ENCODE measurements around the gene APBB2. TPM values are rescaled to one million over a fixed set of nuclear protein-coding genes. Genes with fewer than 3 reads are reported as not detected.

The APBB2 gene
- total and polyA plus RNA-seq, 2 of the 8 experiments (the other 6 are each of a cell fraction or from before 2014, with no cell fraction given), result 58.7 to 59.4 TPM

DNA sequence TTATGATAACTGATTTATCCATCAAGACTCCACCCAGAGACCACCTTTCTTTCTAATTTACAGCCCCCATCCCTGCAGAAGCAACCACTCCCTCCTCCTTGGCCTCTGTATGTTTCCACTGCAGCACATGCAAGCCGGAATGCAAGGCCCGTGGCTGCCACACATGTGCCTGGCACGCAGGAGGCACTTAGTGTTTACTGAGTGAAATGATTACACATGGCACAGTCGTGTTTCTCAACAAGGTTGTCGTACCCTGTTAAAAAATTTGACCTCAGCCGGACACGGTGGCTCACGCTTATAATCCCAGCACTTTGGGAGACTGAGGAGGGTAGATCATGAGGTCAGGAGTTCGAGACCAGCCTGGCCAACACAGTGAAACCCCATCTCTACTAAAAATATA is 104.3 kb downstream of the APBB2 start:
- FAIRE-seq (no peak), DNase-seq (ENCODE audit: low read depth in 1 of 2, low spot score in 2 of 2) (no peak)
- Histone ChIP-seq H2BK12ac (ENCODE audit: low read depth, low read length) (no peak overlapping the region), H3K79me1 (ENCODE audit: low read depth, low read length) (no peaks in the 10 kb centered on the region; the same call in 1 of the 2 replicates), H3K4ac (replicated peaks; ENCODE audit: insufficient read length, low read depth, low read length) (no peak overlapping the region), H3K36me3 (ENCODE audit: control insufficient read depth in 2 of 4, insufficient read depth in 4 of 4, low read length in 3 of 4) (0 out of 8 replicates have a peak, but pooled peaks cover 0 to 6% (median 0%) of the 10 kb centered on the region in 4 experiments), H3K79me2 (ENCODE audit: control insufficient read depth in 1 of 2, insufficient read depth in 2 of 2, low read length in 2 of 2) (peaks cover 0 to 5% of the 10 kb centered on the region in 2 experiments; a peak in 2 of 4 replicates), H4K5ac (ENCODE audit: insufficient read length, low read depth, low read length) (no peak overlapping the region), H2BK20ac (ENCODE audit: low read length) (no peak overlapping the region), H3K9ac (replicated peaks in 1 of 4; ENCODE audit: extremely low read depth in 1 of 4, low read depth in 3 of 4, low read length in 3 of 4) (no peak overlapping the region), H4K91ac (replicated peaks; ENCODE audit: insufficient read length, low read length) (no peak overlapping the region), H3K14ac (ENCODE audit: insufficient read length) (no peak overlapping the region), H2AK5ac (ENCODE audit: low read depth, low read length) (no peak overlapping the region), H2BK5ac (ENCODE audit: low read depth, low read length) (no peak overlapping the region), H3K27ac (ENCODE audit: low read depth, low read length) (no peak overlapping the region), H3K18ac (ENCODE audit: extremely low read depth, low read length) (no peak overlapping the region), H2BK15ac (ENCODE audit: low read length) (no peak overlapping the region), H3K27me3 (replicated peaks in 1 of 4; ENCODE audit: control insufficient read depth in 3 of 4, extremely low read depth in 1 of 4, insufficient read depth in 3 of 4, low read length in 3 of 4) (no peaks in the 10 kb centered on the region), H4K20me1 (replicated peaks in 1 of 2; ENCODE audit: control insufficient read depth in 1 of 2, insufficient read depth in 2 of 2, low read length in 2 of 2) (no peaks in the 10 kb centered on the region), H2AFZ (ENCODE audit: low read length) (no peak overlapping the region), H3K4me3 (ENCODE audit: extremely low read depth in 1 of 4, insufficient read depth in 2 of 4, low read depth in 3 of 4, low read length in 4 of 4) (no peak overlapping the region), H3K56ac (replicated peaks; ENCODE audit: insufficient read length, low read depth, low read length) (no peak overlapping the region), H3K23me2 (ENCODE audit: low read depth, low read length) (no peaks in the 10 kb centered on the region), H3K4me1 (replicated peaks in 1 of 4; ENCODE audit: control insufficient read depth in 3 of 4, insufficient read depth in 4 of 4, low read length in 3 of 4) (no peaks in the 10 kb centered on the region; a peak in 1 of 7 replicates), H3K23ac (ENCODE audit: insufficient read length) (no peak overlapping the region), H4K8ac (ENCODE audit: extremely low read depth, insufficient read depth, low read length) (no peak overlapping the region), H2BK120ac (replicated peaks; ENCODE audit: low read depth, low read length) (no peak overlapping the region), H3K4me2 (ENCODE audit: insufficient read depth in 1 of 2, low read depth in 2 of 2, low read length in 2 of 2) (no peak overlapping the region), H3K9me3 (ENCODE audit: insufficient read depth in 2 of 2, low read depth in 1 of 2, low read length in 1 of 2) (peaks cover 3 to 7% of the 10 kb centered on the region in 2 experiments; a peak in 2 of 4 replicates)
- POLR2A ChIA-PET (ENCODE audit: partially characterized antibody), result no interaction called here
- WGBS, 2 experiments (ENCODE audit: extremely low coverage in 1 of 2, insufficient coverage in 1 of 2, insufficient read length in 1 of 2, insufficient replicate concordance in 2 of 2, low coverage in 1 of 2, low lambda C conversion rate in 2 of 2, missing lambda C conversion rate in 1 of 2), result 94% methylated on average over 9 of the region's 9 CpGs; no CpG with 5 or more reads in 1 of the 2 experiments
- CTCF ChIA-PET (ENCODE audit: partially characterized antibody), result no interaction called here
- TF ChIP-seq TAF1 (IDR thresholded peaks at IDR 0.05; ENCODE audit: low read depth, low read length) (no peak), EZH2 (IDR thresholded peaks at IDR 0.05; ENCODE audit: low read depth, low read length, severe bottlenecking) (no peak), CTBP2 (IDR thresholded peaks at IDR 0.05; ENCODE audit: borderline replicate concordance, insufficient read depth, insufficient read length, low read length) (no peak), EGR1 (IDR thresholded peaks at IDR 0.05; ENCODE audit: borderline replicate concordance, low read depth, low read length) (no peak), YY1 (IDR thresholded peaks at IDR 0.05; ENCODE audit: low read depth, low read length) (no peak), CBX8 (IDR thresholded peaks at IDR 0.05; ENCODE audit: borderline replicate concordance, low read depth, low read length) (no peak), NANOG (IDR thresholded peaks at IDR 0.05; ENCODE audit: insufficient read depth, low read depth, low read length, poor library complexity, severe bottlenecking) (no peak), CHD2 (IDR thresholded peaks at IDR 0.05; ENCODE audit: low read length) (no peak), SP2 (IDR thresholded peaks at IDR 0.05; ENCODE audit: low read length) (no peak), PHF8 (conservative IDR thresholded peaks at IDR 0.05; ENCODE audit: low read depth, low read length) (no peak), CEBPB (IDR thresholded peaks at IDR 0.05; ENCODE audit: low read depth, low read length) (no peak), JUND (IDR thresholded peaks at IDR 0.05; ENCODE audit: low read length) (no peak)
- TF ChIP-seq, protein P1, sequence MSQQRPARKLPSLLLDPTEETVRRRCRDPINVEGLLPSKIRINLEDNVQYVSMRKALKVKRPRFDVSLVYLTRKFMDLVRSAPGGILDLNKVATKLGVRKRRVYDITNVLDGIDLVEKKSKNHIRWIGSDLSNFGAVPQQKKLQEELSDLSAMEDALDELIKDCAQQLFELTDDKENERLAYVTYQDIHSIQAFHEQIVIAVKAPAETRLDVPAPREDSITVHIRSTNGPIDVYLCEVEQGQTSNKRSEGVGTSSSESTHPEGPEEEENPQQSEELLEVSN (IDR thresholded peaks at IDR 0.05), result no peak

Data from H1 (cell line).